K562 (cell line): ENCODE measurements around the gene CFAP53. TPM values are rescaled to one million over a fixed set of nuclear protein-coding genes. Genes with fewer than 3 reads are reported as not detected.

Source experiments
- CHD7 ChIP-seq: fragments of 200-600 bp; sonication (generic); IDR thresholded peaks from one replicate; pipeline ENCODE4 v1.6.1; 2012; ENCODE audit warnings: mild to moderate bottlenecking, low read depth, low read length, inconsistent platforms
- HDAC3 ChIP-seq: fragments of 450-650 bp; IDR thresholded peaks from 2 replicates; pipeline ENCODE4 v1.6.1; 2018; ENCODE audit warnings: borderline replicate concordance, mild to moderate bottlenecking, moderate library complexity; ENCODE audit not compliant: partially characterized antibody
- HSF4 ChIP-seq: fragments of 250-450 bp; sonication (Bioruptor Pico); IDR thresholded peaks from 2 replicates; pipeline ENCODE4 v2.1.2; 2022; ENCODE audit warnings: mild to moderate bottlenecking, moderate library complexity, borderline replicate concordance
- NCOR1 ChIP-seq: fragments of 450-650 bp; IDR thresholded peaks from 2 replicates; pipeline ENCODE4 v1.6.1; 2016; ENCODE audit warnings: mild to moderate bottlenecking, moderate library complexity
- PHF20 ChIP-seq: fragments of 450-650 bp; IDR thresholded peaks from 2 replicates; pipeline ENCODE4 v1.6.1; 2018; ENCODE audit not compliant: partially characterized antibody
- TCF7 ChIP-seq: sonication (generic); IDR thresholded peaks from 2 replicates; pipeline ENCODE4 v1.6.1; 2016; ENCODE audit warnings: antibody characterized with exemption, borderline replicate concordance
- ZBTB2 ChIP-seq: fragments of 450-650 bp; IDR thresholded peaks from 2 replicates; pipeline ENCODE4 v1.6.1; 2016; ENCODE audit warnings: antibody characterized with exemption
- ZBTB26 ChIP-seq: fragments of 450-650 bp; formaldehyde crosslinking; IDR thresholded peaks from 2 replicates; pipeline ENCODE4 v1.4.0; 2022; ENCODE audit warnings: missing genetic modification characterization
- ZFP30 ChIP-seq: fragments of 250-450 bp; sonication (Bioruptor Pico); IDR thresholded peaks from 2 replicates; pipeline ENCODE4 v1.8.0; 2022; ENCODE audit warnings: moderate library complexity, mild to moderate bottlenecking, inconsistent platforms, borderline replicate concordance
- polyA plus RNA-seq, 8 experiments: library from polyadenylated mRNA; depleted of rRNA in 4 of 8; stranded (reverse) in 5 of 8; unstranded in 3 of 8; fragments of >200 nt; fragmentation: Nextera tagmentation in 2 of 8; fragmentation: Illumina TruSeq in 1 of 8; extraction: Ambion mirVana in 2 of 8; extraction: Trizol in 1 of 8; gene quantifications; 2 replicates each; pipeline versions ENCODE4 v1.2.1 to v1.2.3, GENCODE V29; 2011 to 2014; ENCODE audit warnings: inconsistent platforms in 1 of 8, missing spikeins in 1 of 8
- total RNA-seq, 7 experiments: library from RNA; depleted of rRNA in 6 of 7; stranded (reverse); fragments of >200 nt in 6 of 7; fragmentation: Illumina TruSeq in 2 of 7; extraction: Trizol in 2 of 7; gene quantifications; 2 replicates each; pipeline versions ENCODE4 v1.2.1 to v1.2.3, GENCODE V29; 2011 to 2021; ENCODE audit warnings: low replicate concordance in 1 of 7
- TF ChIP-seq, protein P1 (sequence below): fragments of 450-650 bp; IDR thresholded peaks from 2 replicates; pipeline ENCODE4 v1.6.1; 2016; ENCODE audit warnings: borderline replicate concordance

CFAP53 gene
- total and polyA plus RNA-seq, 9 of the 15 experiments (the other 6 are each of a cell fraction or from before 2014, with no cell fraction given), result 0.21 to 1.9 (median 1.2) TPM

- TF ChIP-seq CHD7 (no peak), TCF7 (no peak), HSF4 (CRISPR knock-in tag) (no peak), NCOR1 (no peak), ZFP30 (CRISPR knock-in tag) (no peak), PHF20 (peak; percentile 34), ZBTB26 (CRISPR knock-in tag) (no peak; the same call in 1 of the 2 replicates), HDAC3 (peak; percentile 42), ZBTB2 (peak; percentile 87)
- TF ChIP-seq, protein P1, sequence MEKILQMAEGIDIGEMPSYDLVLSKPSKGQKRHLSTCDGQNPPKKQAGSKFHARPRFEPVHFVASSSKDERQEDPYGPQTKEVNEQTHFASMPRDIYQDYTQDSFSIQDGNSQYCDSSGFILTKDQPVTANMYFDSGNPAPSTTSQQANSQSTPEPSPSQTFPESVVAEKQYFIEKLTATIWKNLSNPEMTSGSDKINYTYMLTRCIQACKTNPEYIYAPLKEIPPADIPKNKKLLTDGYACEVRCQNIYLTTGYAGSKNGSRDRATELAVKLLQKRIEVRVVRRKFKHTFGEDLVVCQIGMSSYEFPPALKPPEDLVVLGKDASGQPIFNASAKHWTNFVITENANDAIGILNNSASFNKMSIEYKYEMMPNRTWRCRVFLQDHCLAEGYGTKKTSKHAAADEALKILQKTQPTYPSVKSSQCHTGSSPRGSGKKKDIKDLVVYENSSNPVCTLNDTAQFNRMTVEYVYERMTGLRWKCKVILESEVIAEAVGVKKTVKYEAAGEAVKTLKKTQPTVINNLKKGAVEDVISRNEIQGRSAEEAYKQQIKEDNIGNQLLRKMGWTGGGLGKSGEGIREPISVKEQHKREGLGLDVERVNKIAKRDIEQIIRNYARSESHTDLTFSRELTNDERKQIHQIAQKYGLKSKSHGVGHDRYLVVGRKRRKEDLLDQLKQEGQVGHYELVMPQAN, result peak; percentile 68; the same call in 1 of the 2 replicates
Measured at GRCh38 chr18:50287441-50288347, 21.4 kb upstream of the CFAP53 start, which contains the start of gene CXXC1 (continued).
